HEK293 (cell line): ENCODE data around the gene RPS18.

Experiments
- ATF2 ChIP-seq: fragments of 450-650 bp; formaldehyde crosslinking; IDR thresholded peaks from 2 replicates; pipeline ENCODE4 v1.5.1; 2016; ENCODE audit warnings: missing biosample characterization, missing genetic modification characterization, low read depth
- BCL11B ChIP-seq: fragments of 450-650 bp; formaldehyde crosslinking; IDR thresholded peaks from 2 replicates; pipeline ENCODE4 v1.5.1; 2016; ENCODE audit warnings: low read depth, missing biosample characterization, missing genetic modification characterization
- EGR2 ChIP-seq: fragments of 450-650 bp; formaldehyde crosslinking; IDR thresholded peaks from 2 replicates; pipeline ENCODE4 v1.5.1; 2016; ENCODE audit warnings: low read depth, missing biosample characterization, missing genetic modification characterization
- GLI4 ChIP-seq: fragments of 450-650 bp; formaldehyde crosslinking; IDR thresholded peaks from 2 replicates; pipeline ENCODE4 v1.5.1; 2016; ENCODE audit warnings: missing biosample characterization, missing genetic modification characterization
- HOXA7 ChIP-seq: sonication (generic); formaldehyde crosslinking; IDR thresholded peaks from 2 replicates; pipeline ENCODE4 v1.8.1; 2022; ENCODE audit warnings: missing genetic modification reagents, borderline replicate concordance
- KLF10 ChIP-seq: fragments of 450-650 bp; IDR thresholded peaks from 2 replicates; pipeline ENCODE4 v1.5.1; 2018; ENCODE audit warnings: missing biosample characterization, mild to moderate bottlenecking, missing genetic modification characterization
- KLF16 ChIP-seq: fragments of 450-650 bp; formaldehyde crosslinking; IDR thresholded peaks from 2 replicates; pipeline ENCODE4 v1.5.1; 2017; ENCODE audit warnings: missing biosample characterization, missing genetic modification characterization
- OVOL3 ChIP-seq: fragments of 450-650 bp; formaldehyde crosslinking; IDR thresholded peaks from 2 replicates; pipeline ENCODE4 v1.5.1; 2016; ENCODE audit warnings: missing biosample characterization, missing genetic modification characterization
- PRDM2 ChIP-seq: fragments of 450-650 bp; formaldehyde crosslinking; IDR thresholded peaks from 2 replicates; pipeline ENCODE4 v1.5.1; 2016; ENCODE audit warnings: missing biosample characterization, missing genetic modification characterization, borderline replicate concordance
- REST ChIP-seq: fragments of 450-650 bp; formaldehyde crosslinking; IDR thresholded peaks from 2 replicates; pipeline ENCODE4 v1.5.1; 2016; ENCODE audit warnings: missing biosample characterization, missing genetic modification characterization
- ZFP37 ChIP-seq: fragments of 450-650 bp; formaldehyde crosslinking; IDR thresholded peaks from 2 replicates; pipeline ENCODE4 v1.5.1; 2016; ENCODE audit warnings: missing biosample characterization, missing genetic modification characterization
- ZNF112 ChIP-seq: fragments of 450-650 bp; formaldehyde crosslinking; IDR thresholded peaks from 2 replicates; pipeline ENCODE4 v1.5.0; 2017; ENCODE audit warnings: missing biosample characterization, missing genetic modification characterization
- ZNF140 ChIP-seq: fragments of 450-650 bp; formaldehyde crosslinking; IDR thresholded peaks from 2 replicates; pipeline ENCODE4 v1.5.1; 2016; ENCODE audit warnings: missing biosample characterization, missing genetic modification characterization
- ZNF362 ChIP-seq: fragments of 450-650 bp; formaldehyde crosslinking; IDR thresholded peaks from 2 replicates; pipeline ENCODE4 v1.5.1; 2016; ENCODE audit warnings: missing biosample characterization, missing genetic modification characterization
- ZNF398 ChIP-seq: fragments of 450-650 bp; formaldehyde crosslinking; IDR thresholded peaks from 2 replicates; pipeline ENCODE4 v1.5.1; 2017; ENCODE audit warnings: missing biosample characterization, missing genetic modification characterization
- ZNF423 ChIP-seq: fragments of 450-650 bp; formaldehyde crosslinking; IDR thresholded peaks from 2 replicates; pipeline ENCODE4 v1.5.1; 2016; ENCODE audit warnings: missing biosample characterization, missing genetic modification characterization
- ZNF529 ChIP-seq: fragments of 450-650 bp; formaldehyde crosslinking; IDR thresholded peaks from 2 replicates; pipeline ENCODE4 v1.5.1; 2017; ENCODE audit warnings: missing genetic modification characterization, missing biosample characterization; ENCODE audit not compliant: insufficient replicate concordance
- ZNF544 ChIP-seq: fragments of 450-650 bp; formaldehyde crosslinking; IDR thresholded peaks from 2 replicates; pipeline ENCODE4 v1.5.0; 2017; ENCODE audit warnings: missing biosample characterization, missing genetic modification characterization
- ZNF670 ChIP-seq: fragments of 450-650 bp; formaldehyde crosslinking; IDR thresholded peaks from 2 replicates; pipeline ENCODE4 v1.5.1; 2016; ENCODE audit warnings: missing biosample characterization, missing genetic modification characterization, low read depth
- ZNF701 ChIP-seq: fragments of 450-650 bp; formaldehyde crosslinking; IDR thresholded peaks from 2 replicates; pipeline ENCODE4 v1.5.1; 2016; ENCODE audit warnings: missing biosample characterization, missing genetic modification characterization
- ZNF830 ChIP-seq: fragments of 450-650 bp; IDR thresholded peaks from 2 replicates; pipeline ENCODE4 v1.5.0; 2018; ENCODE audit warnings: missing biosample characterization, missing genetic modification characterization, low read depth, mild to moderate bottlenecking, moderate library complexity
- ZSCAN5A ChIP-seq: fragments of 450-650 bp; formaldehyde crosslinking; IDR thresholded peaks from 2 replicates; pipeline ENCODE4 v1.5.1; 2016; ENCODE audit warnings: missing biosample characterization, missing genetic modification characterization

The RPS18 gene

GRCh38 chr6:33276864-33277662, 5.2 kb downstream of the RPS18 start, which contains the start of gene B3GALT4 (continued):
- no peak for TF ChIP-seq REST
- no peak for TF ChIP-seq ZNF529 (tag by site-specific recombination)
- TF ChIP-seq ZNF423 (tag by site-specific recombination) = no peak
- peak; percentile 87 for TF ChIP-seq KLF10 (tag by site-specific recombination)
- no peak for TF ChIP-seq PRDM2 (tag by site-specific recombination)
- TF ChIP-seq ZNF701 (tag by site-specific recombination) = no peak
- no peak for TF ChIP-seq ZNF830 (tag by site-specific recombination)
- TF ChIP-seq ZNF140 (tag by site-specific recombination) = no peak
- no peak for TF ChIP-seq GLI4
- TF ChIP-seq BCL11B (tag by site-specific recombination) = peak; percentile 51; the same call in 1 of the 2 replicates
- TF ChIP-seq ZNF362 (tag by site-specific recombination) = no peak
- no peak for TF ChIP-seq ZNF544 (tag by site-specific recombination)
- TF ChIP-seq ATF2 = no peak
- TF ChIP-seq EGR2 (tag by site-specific recombination) = peak; percentile 64
- TF ChIP-seq ZSCAN5A (tag by site-specific recombination) = peak; percentile 72; the same call in 1 of the 2 replicates
- TF ChIP-seq OVOL3 (tag by site-specific recombination) = no peak
- no peak; the same call in 1 of the 2 replicates for TF ChIP-seq KLF16 (tag by site-specific recombination)
- peak; percentile 35; the same call in 1 of the 2 replicates for TF ChIP-seq ZFP37 (tag by site-specific recombination)
- TF ChIP-seq ZNF670 = no peak
- TF ChIP-seq HOXA7 (CRISPR knock-in tag) = no peak
- peak; percentile 44; the same call in 1 of the 2 replicates for TF ChIP-seq ZNF398 (tag by site-specific recombination)
- no peak for TF ChIP-seq ZNF112 (tag by site-specific recombination)
